BE2C (cell line): ENCODE results near the gene CCNF. TPM values are rescaled to one million over a fixed set of nuclear protein-coding genes. Genes with fewer than 3 reads are reported as not detected.
A peak's percentile ranks its signal among the peaks of the same experiment; 100 is the strongest.
"Not testable (repeated sequence)": the region's sequence is repeated elsewhere in the genome, so short reads cannot be mapped to it uniquely, and the experiment has no call there.

ENCODE experiments used
- DNase-seq: peaks from one replicate; pipeline ENCODE4 v3.0.0-alpha.2; 2020
- H3K27me3 ChIP-seq: fragments of 250-450 bp; sonication (Bioruptor Pico); 2 replicates; pipeline ENCODE4 v1.5.1; 2020; ENCODE audit warnings: mild to moderate bottlenecking
- H3K36me3 ChIP-seq: fragments of 250-450 bp; sonication (Bioruptor Pico); 2 replicates; pipeline ENCODE4 v1.5.1; 2020; ENCODE audit warnings: mild to moderate bottlenecking
- H3K4me1 ChIP-seq: fragments of 250-450 bp; sonication (Bioruptor Pico); 2 replicates; pipeline ENCODE4 v1.5.1; 2020
- H3K4me3 ChIP-seq: 2 replicates; pipeline ENCODE4 v1.5.1; 2011; ENCODE audit warnings: low read depth, low read length
- H3K9me3 ChIP-seq: fragments of 250-450 bp; sonication (Bioruptor Pico); 2 replicates; pipeline ENCODE4 v1.5.1; 2020
- CTCF ChIP-seq: IDR thresholded peaks from 2 replicates; pipeline ENCODE4 v1.5.1; 2012; ENCODE audit warnings: mild to moderate bottlenecking, low read depth, low read length
- polyA plus RNA-seq: library from polyadenylated mRNA; unstranded; fragments of >200 nt; gene quantifications from one replicate; pipeline ENCODE4 v1.2.1, GENCODE V29; 2012; ENCODE audit warnings: low read depth, missing spikeins; ENCODE audit not compliant: insufficient read length, insufficient read depth

CCNF gene
- 18.6 TPM for polyA plus RNA-seq

- no peak for TF ChIP-seq CTCF
- H3K27me3 ChIP-seq = no peaks in the 10 kb centered on the region
Observed at GRCh38 chr16:2429034-2429770, at the start of gene CCNF. TSS of gene CCNF (plus strand) at chr16:2429447. CDS start at chr16:2429482, 35 bp downstream.

GRCh38 chr16:2383501-2383900, 45.7 kb upstream of the CCNF start:
- Histone ChIP-seq H3K4me1 (no peaks in the 10 kb centered on the region; the same call in 1 of the 2 replicates), H3K27me3 (no peaks in the 10 kb centered on the region), H3K9me3 (no peaks in the 10 kb centered on the region), H3K36me3 (no peaks in the 10 kb centered on the region), H3K4me3 (no peak overlapping the region)
- no peak for TF ChIP-seq CTCF
- DNase-seq = no peak

More at GRCh38 chr16:2429034-2429770, at the start of gene CCNF:
- H3K9me3 ChIP-seq = no peaks in the 10 kb centered on the region
- H3K4me1 ChIP-seq = peaks cover 5% of the 10 kb centered on the region; the same call in 1 of the 2 replicates
- peak within 1 kb of the TSS; percentile 95 for H3K4me3 ChIP-seq
- peaks cover 40% of the 10 kb centered on the region for H3K36me3 ChIP-seq
- peak; percentile 99 for DNase-seq

- no peaks in the 10 kb centered on the region for H3K27me3 ChIP-seq
- no peaks in the 10 kb centered on the region; the same call in 1 of the 2 replicates for H3K4me1 ChIP-seq
- H3K36me3 ChIP-seq = no peaks in the 10 kb centered on the region
- no peak for DNase-seq
- H3K9me3 ChIP-seq = peaks cover 4% of the 10 kb centered on the region; the same call in 1 of the 2 replicates
- no peak for TF ChIP-seq CTCF
- no peak overlapping the region for H3K4me3 ChIP-seq
Observed at GRCh38 chr16:2384426-2384825, 44.8 kb upstream of the CCNF start.

GRCh38 chr16:2385190-2385836, 43.9 kb upstream of the CCNF start:
- H3K4me1 ChIP-seq = no peaks in the 10 kb centered on the region; the same call in 1 of the 2 replicates
- no peaks in the 10 kb centered on the region for H3K27me3 ChIP-seq
- no peak for TF ChIP-seq CTCF
- no peak overlapping the region for H3K4me3 ChIP-seq
- H3K36me3 ChIP-seq = no peaks in the 10 kb centered on the region
- DNase-seq = no peak
- peaks cover 4% of the 10 kb centered on the region; the same call in 1 of the 2 replicates for H3K9me3 ChIP-seq

- not testable (repeated sequence) for H3K27me3 ChIP-seq, H3K4me1 ChIP-seq, DNase-seq, H3K4me3 ChIP-seq, H3K9me3 ChIP-seq, H3K36me3 ChIP-seq
Observed at GRCh38 chr16:2385982-2386381, 43.3 kb upstream of the CCNF start.

- TF ChIP-seq CTCF = peak; percentile 56
- no peak for DNase-seq
- Histone ChIP-seq H3K9me3 (peaks cover 4% of the 10 kb centered on the region; the same call in 1 of the 2 replicates), H3K36me3 (no peaks in the 10 kb centered on the region), H3K4me1 (no peaks in the 10 kb centered on the region; the same call in 1 of the 2 replicates), H3K27me3 (no peaks in the 10 kb centered on the region), H3K4me3 (no peak overlapping the region)
Observed at GRCh38 chr16:2386990-2387389, 42.3 kb upstream of the CCNF start.
